Gastroesophageal sphincter (tissue), 4 donors: ENCODE results near the gene CFAP100. TPM values are rescaled to one million over a fixed set of nuclear protein-coding genes. Genes with fewer than 3 reads are reported as not detected.

Experiments
- ATAC-seq: fragments of 150-250 bp; one replicate; pipeline ENCODE4 v1.9.1; 2016; ENCODE audit warnings: mild to moderate bottlenecking, moderate library complexity
- H3K27ac ChIP-seq, 4 donors: fragments of 200-600 bp; sonication (generic) in 3 of 4; 1 replicate in 3 of 4; 2 replicates in 1 of 4; pipeline ENCODE4 v1.5.1; 2016 to 2019
- H3K27me3 ChIP-seq: fragments of 200-600 bp; sonication (generic); one replicate; pipeline ENCODE4 v1.5.1; 2019
- H3K36me3 ChIP-seq, 2 donors: fragments of 200-600 bp; sonication (generic); one replicate each; pipeline ENCODE4 v1.5.1; 2019; ENCODE audit warnings: control low read depth in 1 of 2
- H3K4me1 ChIP-seq, 3 donors: fragments of 200-600 bp; sonication (generic); 1 replicate in 2 of 3; 2 replicates in 1 of 3; pipeline ENCODE4 v1.5.1; 2016 to 2019; ENCODE audit warnings: control low read depth in 2 of 3
- H3K4me3 ChIP-seq, 2 donors: fragments of 200-600 bp; sonication (generic); one replicate each; pipeline ENCODE4 v1.5.1; 2019; ENCODE audit warnings: mild to moderate bottlenecking in 1 of 2, moderate library complexity in 1 of 2
- H3K9me3 ChIP-seq, 3 donors: fragments of 200-600 bp; sonication (generic); one replicate each; pipeline ENCODE4 v1.5.1; 2017 to 2019; ENCODE audit warnings: control low read depth in 2 of 3
- CTCF ChIP-seq, 4 experiments: fragments of 200-600 bp in 2 of 4; fragments of 450-650 bp in 2 of 4; sonication (generic) in 1 of 4; IDR thresholded peaks; one replicate each; pipeline ENCODE4 v1.5.1; 2017 to 2019; ENCODE audit warnings: antibody characterized with exemption in 4 of 4, mild to moderate bottlenecking in 2 of 4, moderate library complexity in 2 of 4
- EP300 ChIP-seq: sonication (generic); formaldehyde crosslinking; IDR thresholded peaks from one replicate; pipeline ENCODE4 v1.6.1; 2017; ENCODE audit warnings: antibody characterized with exemption, mild to moderate bottlenecking
- POLR2A ChIP-seq, 2 donors: fragments of 450-650 bp; IDR thresholded peaks; one replicate each; pipeline ENCODE4 v1.6.1; 2017; ENCODE audit warnings: antibody characterized with exemption in 2 of 2, mild to moderate bottlenecking in 2 of 2, moderate library complexity in 1 of 2
- POLR2AphosphoS5 ChIP-seq: sonication (generic); formaldehyde crosslinking; IDR thresholded peaks from one replicate; pipeline ENCODE4 v1.6.1; 2017; ENCODE audit warnings: antibody characterized with exemption
- WGBS, 2 donors: methylation state at CpG; one replicate each; pipeline ENCODE4 v1.1.5; 2018; ENCODE audit warnings: low coverage in 1 of 2; 5-methylcytosine and 5-hydroxymethylcytosine counted together
- total RNA-seq, 4 donors: library from RNA; depleted of rRNA; stranded (reverse); fragments of >200 nt; gene quantifications; one replicate each; pipeline ENCODE4 v1.1.0, GENCODE V29; 2016

CFAP100 gene
- total RNA-seq, 4 donors from 2014 or later: not detected

- peak; percentile 71 to 78 for TF ChIP-seq POLR2A (IDR thresholded peaks at IDR 0.05)
- peak; percentile 96 for TF ChIP-seq POLR2AphosphoS5
- peak; percentile 99 to 100 (median 100) for TF ChIP-seq CTCF (IDR thresholded peaks at IDR 0.05)
- TF ChIP-seq EP300: peak; percentile 94
- H3K36me3 ChIP-seq: no peaks in the 10 kb centered on the region
- no peaks in the 10 kb centered on the region for H3K9me3 ChIP-seq
- peak overlapping the region; percentile 82 to 91 (median 88) for H3K27ac ChIP-seq
- H3K27me3 ChIP-seq: no peaks in the 10 kb centered on the region
- WGBS, 2 donors: 1 to 7% methylated on average over 12 to 19 of the region's 58 CpGs
- peak overlapping the region; percentile 24 to 50 for H3K4me3 ChIP-seq
- peak; percentile 97 for ATAC-seq
- peaks cover 0 to 16% (median 7%) of the 10 kb centered on the region in 3 donors for H3K4me1 ChIP-seq
Measured at GRCh38 chr3:126389112-126389793, 5.5 kb upstream of the CFAP100 start.

DNA sequence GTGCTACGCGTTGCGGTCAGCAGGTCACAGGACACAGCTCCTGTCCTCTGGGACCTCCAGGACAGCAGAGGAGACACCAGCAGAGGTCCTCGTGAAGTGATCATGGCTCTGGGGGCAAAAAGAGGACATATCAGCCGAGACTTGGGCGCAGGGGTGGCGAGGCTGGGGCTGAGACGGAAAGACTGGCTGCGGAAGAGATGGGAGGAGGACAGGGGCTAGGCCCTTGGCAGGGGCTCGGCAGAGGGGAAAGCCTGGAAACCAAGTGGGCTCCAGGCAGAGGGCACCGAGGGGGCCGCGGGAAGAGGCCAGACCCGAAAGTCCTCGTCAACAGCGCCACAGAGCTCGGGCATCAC, 4.9 kb upstream of the CFAP100 start:
- peak overlapping the region in 3 of 4 donors; percentile 86 to 91 (median 90) for H3K27ac ChIP-seq
- no peaks in the 10 kb centered on the region for H3K36me3 ChIP-seq
- peaks cover 3% of the 10 kb centered on the region for H3K27me3 ChIP-seq
- no peak overlapping the region for H3K4me3 ChIP-seq
- WGBS, 2 donors: 64 to 100% methylated on average over 3 to 13 of the region's 17 CpGs
- no peak for ATAC-seq
- H3K4me1 ChIP-seq: peaks cover 0 to 21% (median 12%) of the 10 kb centered on the region in 3 donors
- no peak for TF ChIP-seq CTCF (IDR thresholded peaks at IDR 0.05)
- no peak for TF ChIP-seq EP300
- TF ChIP-seq POLR2A (IDR thresholded peaks at IDR 0.05): no peak
- TF ChIP-seq POLR2AphosphoS5: no peak
- H3K9me3 ChIP-seq: no peaks in the 10 kb centered on the region

GRCh38 chr3:126390201-126390600, 4.5 kb upstream of the CFAP100 start:
- H3K27ac ChIP-seq: peak overlapping the region in 1 of 4 donors; percentile 10

DNA sequence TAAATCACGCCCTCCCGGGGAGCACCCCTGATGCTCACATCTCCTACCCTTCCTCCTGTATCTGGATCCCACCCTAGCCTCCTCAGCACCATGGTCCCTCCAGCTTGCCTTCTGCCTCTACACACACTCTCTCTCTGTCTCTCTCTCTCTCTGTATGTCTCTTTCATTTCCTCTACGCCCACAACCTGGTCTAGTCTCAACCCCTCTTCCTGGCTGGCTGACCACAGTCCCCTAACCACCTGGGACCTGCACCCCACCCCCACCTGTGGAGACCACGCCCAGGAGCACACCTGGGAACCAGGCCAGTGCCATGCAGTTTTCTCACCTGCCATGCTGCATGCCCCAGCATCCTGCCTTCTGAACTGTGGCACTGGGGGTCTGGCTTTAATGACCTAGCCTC, 4.0 kb upstream of the CFAP100 start:
- Histone ChIP-seq H3K27ac (no peak overlapping the region), H3K27me3 (peaks cover 6% of the 10 kb centered on the region), H3K4me1 (peaks cover 0 to 27% (median 15%) of the 10 kb centered on the region in 3 donors), H3K36me3 (no peaks in the 10 kb centered on the region), H3K4me3 (no peak overlapping the region), H3K9me3 (no peaks in the 10 kb centered on the region)
- ATAC-seq: no peak
- WGBS, 2 donors: 81 to 96% methylated on average over 2 to 3 of the region's 4 CpGs
- TF ChIP-seq CTCF (IDR thresholded peaks at IDR 0.05) (no peak), EP300 (no peak), POLR2AphosphoS5 (no peak), POLR2A (IDR thresholded peaks at IDR 0.05) (no peak)

More at GRCh38 chr3:126390201-126390600, 4.5 kb upstream of the CFAP100 start:
- H3K4me1 ChIP-seq: peaks cover 0 to 26% (median 15%) of the 10 kb centered on the region in 3 donors
- H3K27me3 ChIP-seq: peaks cover 6% of the 10 kb centered on the region
- no peak for TF ChIP-seq POLR2AphosphoS5
- TF ChIP-seq EP300: no peak
- TF ChIP-seq POLR2A (IDR thresholded peaks at IDR 0.05): no peak
- no peak for TF ChIP-seq CTCF (IDR thresholded peaks at IDR 0.05)
- no peaks in the 10 kb centered on the region for H3K36me3 ChIP-seq
- 86 to 88% methylated on average over 10 to 13 of the region's 15 CpGs for WGBS, 2 donors
- no peak overlapping the region for H3K4me3 ChIP-seq
- no peaks in the 10 kb centered on the region for H3K9me3 ChIP-seq
- no peak for ATAC-seq

- Histone ChIP-seq H3K4me1 (peaks cover 0 to 27% (median 15%) of the 10 kb centered on the region in 3 donors), H3K27ac (no peak overlapping the region), H3K9me3 (no peaks in the 10 kb centered on the region), H3K27me3 (peaks cover 6% of the 10 kb centered on the region), H3K36me3 (no peaks in the 10 kb centered on the region), H3K4me3 (no peak overlapping the region)
- no peak for ATAC-seq
- TF ChIP-seq POLR2A (IDR thresholded peaks at IDR 0.05) (no peak), POLR2AphosphoS5 (no peak), EP300 (no peak), CTCF (IDR thresholded peaks at IDR 0.05) (no peak)
- WGBS, 2 donors: 20% methylated on average over 1 of the region's 1 CpG; no CpG with 5 or more reads in 1 of the 2 donors
Measured at GRCh38 chr3:126391631-126392030, 3.1 kb upstream of the CFAP100 start.
